HG03135 (cell line): ENCODE measurements around the gene PALM2AKAP2.
"Not testable (repeated sequence)": the region's sequence is repeated elsewhere in the genome, so short reads cannot be mapped to it uniquely, and the experiment has no call there.

Experiments
- ATAC-seq: cut with Tn5 transposase; IDR thresholded peaks from one replicate; pipeline ENCODE4 v1.9.1; 2021; ENCODE audit warnings: mild to moderate bottlenecking, moderate library complexity; ENCODE audit not compliant: unreplicated experiment

Gene PALM2AKAP2

DNA sequence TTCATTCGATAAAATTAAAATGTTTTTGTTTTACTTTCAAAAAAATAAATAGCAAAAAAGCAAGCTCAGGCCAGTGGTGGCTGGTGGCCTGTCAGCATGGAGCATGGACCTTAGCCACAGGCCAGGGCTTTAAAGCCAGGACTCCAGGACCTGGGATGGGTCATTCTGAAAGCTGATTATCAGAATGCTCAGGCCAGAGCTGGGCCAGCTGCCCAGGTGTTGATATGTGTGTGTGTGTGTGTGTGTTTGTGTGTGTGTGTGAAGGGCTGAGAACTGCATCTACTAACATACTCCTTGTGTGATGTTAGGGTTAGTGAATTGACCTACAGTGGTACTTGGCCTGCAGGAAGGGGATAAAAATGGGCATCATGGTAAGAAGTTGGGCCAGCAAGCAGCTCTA is 21.5 kb downstream of the PALM2AKAP2 start:
- no peak for ATAC-seq

DNA sequence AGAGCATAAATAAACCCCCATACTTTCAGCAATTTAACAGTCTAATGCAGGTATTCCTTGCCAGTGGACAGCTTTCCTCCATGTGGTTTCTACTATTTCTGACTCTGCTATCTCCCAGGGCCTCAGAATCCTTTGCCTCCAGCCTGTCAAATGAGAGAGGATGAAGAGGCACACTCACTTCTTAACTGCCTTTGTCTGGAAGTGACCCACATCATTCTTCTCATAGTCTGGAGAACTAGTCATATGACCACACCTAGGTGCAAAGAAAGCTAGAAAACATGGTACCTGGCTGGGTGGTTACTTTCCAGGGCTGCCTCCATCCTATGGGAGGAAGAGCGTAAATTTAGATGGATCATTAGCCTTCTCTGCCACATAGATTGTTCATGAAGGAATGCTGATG is 22.5 kb downstream of the PALM2AKAP2 start:
- ATAC-seq: no peak

DNA sequence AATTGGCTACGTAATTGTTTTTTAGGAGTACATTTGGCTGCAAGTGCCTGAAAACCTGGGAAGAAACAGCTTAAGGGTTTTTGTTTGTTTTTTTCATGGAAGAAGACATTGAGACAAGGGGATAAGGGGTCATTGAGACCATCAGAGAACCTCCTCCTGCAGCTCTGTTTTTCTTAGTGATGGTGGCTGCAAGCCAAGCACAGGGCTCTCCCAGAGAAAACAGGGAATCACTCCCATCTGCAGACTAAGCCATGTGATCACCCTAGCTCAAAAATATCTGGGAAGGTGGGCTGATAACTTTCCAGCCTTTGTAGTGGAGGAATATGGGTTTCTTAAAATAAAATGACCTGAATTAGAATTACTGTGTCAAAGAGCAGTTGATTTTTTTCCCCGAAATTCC is 25.1 kb downstream of the PALM2AKAP2 start:
- ATAC-seq: no peak

DNA sequence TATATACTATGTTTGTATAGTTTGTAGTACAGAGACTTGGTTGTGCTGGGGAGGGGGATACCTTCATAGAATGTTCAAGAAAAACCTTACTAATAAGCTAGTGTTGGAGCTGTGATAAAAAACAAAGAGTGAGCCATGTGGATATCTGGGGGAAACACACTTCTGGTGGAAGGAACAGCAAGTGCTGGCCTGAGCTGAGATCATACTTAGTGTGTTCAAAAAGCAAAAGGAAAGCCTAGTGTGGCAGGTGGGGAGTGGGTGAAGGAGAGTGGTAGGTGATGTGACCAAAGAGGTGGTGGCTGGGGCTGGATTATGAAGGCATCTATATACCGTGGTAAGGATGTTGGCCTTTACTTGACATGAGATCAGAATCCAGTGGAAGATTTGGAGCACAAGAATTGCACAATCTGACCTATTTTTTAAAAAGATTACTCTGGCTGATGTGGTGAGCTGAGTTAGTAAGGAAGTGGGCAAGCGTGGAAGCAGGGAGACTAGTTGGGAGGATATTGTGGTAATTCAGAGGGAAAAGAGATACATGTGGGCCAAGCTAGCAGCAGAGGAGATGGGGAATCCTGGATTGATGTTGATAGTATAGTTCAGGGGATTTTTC is 26.6 kb downstream of the PALM2AKAP2 start:
- ATAC-seq: no peak

DNA sequence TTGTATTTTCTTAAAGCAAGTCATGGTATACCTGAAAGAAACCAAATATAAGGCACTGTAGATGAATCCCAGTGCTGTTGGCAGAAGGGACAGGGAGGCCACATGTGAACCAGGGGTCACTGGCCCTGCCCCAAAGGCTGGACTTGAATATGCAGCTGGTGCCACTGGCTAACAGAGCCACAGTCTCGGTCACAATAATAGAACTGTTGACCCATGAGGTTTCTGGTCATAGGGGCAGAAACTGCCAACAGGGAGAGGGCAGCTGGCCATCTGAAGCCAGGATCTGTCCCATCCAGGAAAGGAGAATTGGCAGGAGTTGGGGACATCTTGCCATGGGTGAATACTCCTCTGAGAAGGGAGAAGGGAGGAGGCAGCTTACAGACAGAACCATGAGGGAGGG is 31.9 kb downstream of the PALM2AKAP2 start:
- ATAC-seq: no peak

DNA sequence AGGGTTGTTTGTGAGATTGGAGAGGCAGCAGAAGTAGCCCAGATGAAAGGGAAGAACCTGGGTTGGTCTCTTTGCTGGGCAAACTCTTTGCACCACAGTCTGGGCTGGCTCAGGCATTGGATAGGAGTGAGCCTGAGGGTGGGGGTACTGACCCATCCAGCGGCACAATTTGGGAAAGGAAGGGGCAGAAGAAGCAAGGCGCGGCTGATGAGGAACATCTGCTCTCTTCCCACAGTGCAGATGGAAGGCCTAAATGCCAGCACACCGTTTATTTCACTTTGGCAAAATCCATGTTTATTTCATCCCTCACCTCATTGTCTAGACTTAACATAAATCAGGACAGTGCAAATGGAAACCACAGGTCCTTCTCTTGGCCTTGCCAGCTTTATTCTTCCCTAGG is 32.3 kb downstream of the PALM2AKAP2 start:
- no peak for ATAC-seq

DNA sequence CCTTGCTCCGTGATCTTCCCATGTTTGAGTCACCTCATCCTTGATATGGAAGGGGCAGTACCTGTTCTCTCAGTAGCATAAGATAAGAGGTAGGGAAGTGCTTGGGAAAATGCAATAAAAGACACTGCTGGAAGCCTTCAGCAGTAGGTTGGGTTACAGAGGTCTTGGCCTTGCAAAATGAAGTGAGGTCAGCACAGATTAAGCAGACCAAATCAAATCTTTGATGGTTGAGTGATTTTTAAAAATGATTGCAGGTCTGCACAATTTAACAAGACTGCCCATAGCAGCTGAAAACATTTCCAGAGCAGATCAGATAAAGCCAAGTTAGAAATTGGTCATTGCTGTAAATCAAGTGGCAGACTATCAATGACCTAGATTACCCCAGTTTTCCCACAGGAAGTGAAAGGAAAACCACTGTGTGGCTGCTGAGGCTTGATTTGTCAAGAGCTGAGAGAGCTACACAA is 32.9 kb downstream of the PALM2AKAP2 start:
- no peak for ATAC-seq

DNA sequence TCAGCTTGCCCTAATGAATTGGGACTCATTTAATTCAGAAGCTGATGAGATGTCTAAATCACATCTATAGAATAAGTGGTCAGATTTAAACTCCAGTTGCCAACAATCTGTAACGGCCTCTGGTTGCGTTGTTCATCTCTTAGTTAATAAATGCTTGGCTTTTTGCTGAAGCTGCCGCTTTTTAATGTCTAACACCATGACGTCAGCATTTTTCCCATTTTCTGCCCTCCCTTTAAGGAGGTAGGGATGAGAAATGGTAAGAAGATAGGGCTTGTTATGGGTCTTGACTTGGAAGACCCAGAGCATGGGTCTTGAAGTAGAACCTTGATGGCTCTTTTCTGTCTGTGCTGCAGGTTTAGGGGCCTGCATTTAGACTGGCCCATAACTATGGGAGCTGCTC is 33.3 kb downstream of the PALM2AKAP2 start:
- ATAC-seq: no peak

DNA sequence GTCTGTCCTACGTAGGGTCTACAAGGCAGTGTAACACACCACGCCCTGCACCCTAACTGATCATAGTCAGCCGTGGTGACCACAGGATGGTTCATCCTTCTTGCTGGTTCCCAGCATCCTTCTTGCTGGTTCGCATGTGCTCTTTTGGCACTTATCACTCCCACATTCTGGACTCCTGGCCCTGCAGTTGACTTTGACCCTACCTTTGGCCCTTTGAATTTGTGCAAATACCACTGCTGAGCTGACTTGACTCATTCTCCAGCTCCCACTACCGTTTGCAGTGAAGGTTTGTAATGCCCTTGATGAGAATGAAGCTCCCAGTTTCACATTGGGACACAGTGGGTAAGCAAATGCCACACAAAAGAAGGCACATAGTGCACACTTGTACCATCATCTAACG is 33.8 kb downstream of the PALM2AKAP2 start:
- ATAC-seq: no peak

DNA sequence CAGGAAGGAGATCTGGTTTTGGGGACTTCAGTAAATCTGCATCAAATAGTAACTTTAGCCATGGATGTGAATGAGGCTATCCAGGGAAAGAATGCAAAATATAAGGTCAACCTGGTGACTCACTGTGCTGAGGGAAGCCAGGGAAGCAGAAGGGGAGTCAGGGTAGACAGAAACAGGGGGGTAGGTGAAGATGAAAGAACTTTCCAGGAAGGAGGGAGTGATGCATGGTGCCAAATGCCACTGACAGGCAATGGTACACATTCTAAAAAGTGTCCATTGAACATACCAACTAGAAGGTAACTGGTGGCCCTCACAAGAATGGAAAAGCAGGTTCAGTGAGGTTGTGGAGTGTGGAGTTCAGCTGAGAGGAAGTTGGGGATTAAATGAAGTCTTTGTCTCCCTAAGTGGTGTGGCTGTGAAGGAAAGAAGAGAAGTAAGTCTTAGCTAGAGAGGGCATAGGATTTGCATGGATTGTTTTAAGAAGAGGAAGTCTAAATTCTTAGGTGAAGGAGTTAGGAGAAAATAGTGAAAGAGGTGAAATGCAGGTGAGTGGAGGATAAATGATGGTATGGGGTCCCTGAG is 35.5 kb downstream of the PALM2AKAP2 start:
- ATAC-seq: no peak

DNA sequence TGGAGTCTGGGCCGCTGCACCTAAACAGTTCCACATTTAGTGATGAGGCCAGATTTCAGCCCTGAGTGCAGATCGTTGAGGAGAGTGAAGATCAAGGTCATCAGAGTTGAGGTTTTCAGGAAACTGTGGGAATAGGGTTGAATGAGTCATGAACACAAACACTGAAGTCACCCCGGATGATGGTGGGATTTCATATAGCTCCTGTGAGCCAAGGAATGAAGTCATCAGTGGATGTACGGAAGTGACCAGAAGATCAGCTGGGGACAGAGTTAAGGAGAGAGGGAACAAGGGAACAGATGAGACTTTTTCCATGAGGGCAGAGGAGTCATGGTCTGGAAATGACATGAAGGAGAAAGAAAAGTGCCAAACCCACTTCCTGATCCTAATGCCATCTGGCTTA is 36.5 kb downstream of the PALM2AKAP2 start:
- no peak for ATAC-seq

DNA sequence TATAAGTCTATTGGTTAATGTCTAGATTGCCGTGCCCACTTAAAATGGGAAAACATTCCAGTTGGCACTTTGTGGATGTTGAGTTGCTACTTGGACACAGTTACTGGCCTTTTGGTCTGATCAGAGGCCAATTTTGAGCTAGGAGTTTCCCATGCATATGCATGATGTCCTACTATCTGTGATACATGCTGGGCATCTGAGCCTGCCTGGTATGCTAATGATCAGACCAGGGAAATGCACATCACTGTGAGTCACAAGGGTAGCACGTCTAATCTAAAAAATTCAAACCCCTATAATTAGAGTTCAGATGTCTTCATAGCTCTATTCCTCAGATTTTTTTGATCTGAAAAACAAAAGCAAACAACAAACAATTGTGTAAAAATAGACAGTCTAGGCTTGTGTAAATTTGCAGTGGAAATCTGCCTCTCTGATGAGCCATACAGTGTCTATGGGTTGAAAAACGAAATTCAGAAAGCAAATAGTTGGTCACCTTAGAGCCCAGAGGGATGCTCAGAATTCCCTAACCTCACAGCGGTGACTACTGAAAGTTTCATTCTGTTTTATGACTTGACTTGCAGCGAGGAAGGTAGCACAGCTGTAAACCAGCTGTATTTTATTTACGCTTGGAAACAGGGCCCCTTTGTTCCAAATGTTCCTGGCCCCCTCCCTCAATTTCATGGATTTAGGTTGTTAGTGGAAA is 37.3 kb downstream of the PALM2AKAP2 start:
- no peak for ATAC-seq

DNA sequence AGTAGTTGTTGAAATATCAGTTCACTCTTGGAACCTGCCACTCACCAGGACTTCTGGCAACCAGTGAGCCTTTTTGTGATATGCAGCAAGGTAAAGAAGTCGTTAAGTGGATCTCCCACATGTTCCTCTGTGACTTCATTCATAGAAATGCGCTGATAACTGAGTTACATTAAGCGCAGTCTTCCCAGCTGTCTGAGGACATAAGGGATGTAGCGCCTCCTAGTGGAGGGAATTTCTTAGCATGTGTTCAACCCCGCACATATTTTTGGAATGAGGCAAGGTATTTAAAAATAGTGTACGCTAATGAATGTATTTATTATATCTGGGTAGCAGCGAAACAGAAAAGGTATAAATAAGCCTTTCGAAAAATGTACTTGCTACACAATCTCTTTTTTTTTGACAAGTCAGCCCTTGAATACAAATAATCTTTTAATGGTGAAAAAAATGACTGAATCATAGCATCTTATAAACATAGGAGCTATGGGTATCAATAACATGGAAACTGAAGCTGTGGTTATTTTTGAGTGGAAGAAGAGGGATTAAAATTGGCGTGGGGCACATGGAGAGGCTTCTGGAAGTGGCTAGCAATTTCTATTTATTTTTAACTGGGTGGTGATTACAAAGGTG is 38.0 kb downstream of the PALM2AKAP2 start:
- no peak for ATAC-seq

DNA sequence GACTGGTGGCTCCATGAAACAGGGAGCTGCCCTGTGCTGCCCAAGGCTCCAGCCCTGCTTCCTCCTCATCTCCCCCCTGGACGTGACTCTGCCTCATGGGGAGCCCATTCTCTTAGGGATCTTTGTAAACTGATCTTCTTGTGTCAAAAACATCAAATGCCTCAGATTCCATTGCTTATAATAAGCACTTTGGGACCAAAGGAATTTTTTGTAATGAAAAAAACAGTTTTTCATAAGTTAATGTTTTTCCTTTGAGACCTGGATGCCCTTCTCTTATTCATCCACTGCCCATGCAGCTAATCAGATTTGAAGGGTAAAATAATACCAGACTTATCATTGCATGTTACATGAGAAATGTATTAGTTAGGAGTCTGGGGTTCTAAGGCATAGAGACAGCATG is 41.7 kb downstream of the PALM2AKAP2 start:
- ATAC-seq: no peak

DNA sequence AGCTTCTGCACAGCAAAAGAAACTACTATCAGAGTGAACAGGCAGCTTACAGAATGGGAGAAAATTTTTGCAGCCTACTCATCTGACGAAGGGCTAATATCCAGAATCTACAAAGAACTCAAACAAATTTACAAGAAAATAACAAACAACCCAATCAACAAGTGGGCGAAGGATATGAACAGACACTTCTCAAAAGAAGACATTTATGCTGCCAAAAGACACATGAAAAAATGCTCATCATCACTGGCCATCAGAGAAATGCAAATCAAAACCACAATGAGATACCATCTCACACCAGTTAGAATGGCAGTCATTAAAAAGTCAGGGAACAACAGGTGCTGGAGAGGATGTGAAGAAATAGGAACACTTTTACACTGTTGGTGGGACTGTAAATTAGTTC is 45.4 kb downstream of the PALM2AKAP2 start:
- not testable (repeated sequence) for ATAC-seq

DNA sequence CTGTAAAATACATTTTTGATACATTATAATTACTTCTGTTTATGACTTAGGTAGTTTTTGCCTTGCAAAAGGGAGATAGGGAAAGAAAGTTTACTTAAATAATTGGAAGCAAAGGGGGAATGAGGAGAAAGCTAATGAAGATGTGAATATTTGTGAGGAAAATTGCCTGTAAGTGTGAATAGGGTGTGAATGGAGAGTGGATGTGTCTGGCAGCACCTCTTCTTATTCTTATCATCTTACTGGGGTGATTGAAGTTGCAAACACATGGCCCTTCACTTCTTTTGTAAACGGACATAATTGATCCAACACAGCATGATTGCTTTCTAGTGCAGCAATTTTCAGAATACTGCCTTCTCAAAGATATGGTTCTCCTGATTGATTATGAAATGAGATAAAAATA is 46.6 kb downstream of the PALM2AKAP2 start:
- no peak for ATAC-seq

DNA sequence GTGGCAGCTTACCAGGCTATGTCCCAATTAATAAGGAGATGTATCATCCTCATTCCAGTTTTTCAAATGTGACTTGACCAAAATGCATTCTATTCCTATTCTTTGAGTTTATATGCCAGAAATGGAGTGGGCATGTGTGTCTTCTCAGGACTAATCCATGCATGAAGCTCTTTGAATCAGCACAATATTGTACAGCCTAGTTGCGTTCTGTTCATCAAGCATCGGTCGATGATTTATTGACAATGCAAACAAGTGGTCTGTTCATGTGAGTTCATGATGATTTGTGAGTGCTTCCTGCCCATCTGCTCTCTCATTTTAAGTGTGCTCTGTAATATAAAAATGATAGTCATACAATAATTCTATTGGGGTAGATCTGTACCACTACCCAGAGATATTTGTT is 48.3 kb downstream of the PALM2AKAP2 start:
- no peak for ATAC-seq
